NCI-H2171 treated with DMSO at 0.1 percent for 48 hours (cell line): ENCODE measurements around the gene SPATA3.
"Not testable (repeated sequence)": the region's sequence is repeated elsewhere in the genome, so short reads cannot be mapped to it uniquely, and the experiment has no call there.

Source experiments
- DNase-seq: peaks from one replicate; lab custom pipeline; 2025; lab: John Stamatoyannopoulos, UW

The SPATA3 gene

DNA sequence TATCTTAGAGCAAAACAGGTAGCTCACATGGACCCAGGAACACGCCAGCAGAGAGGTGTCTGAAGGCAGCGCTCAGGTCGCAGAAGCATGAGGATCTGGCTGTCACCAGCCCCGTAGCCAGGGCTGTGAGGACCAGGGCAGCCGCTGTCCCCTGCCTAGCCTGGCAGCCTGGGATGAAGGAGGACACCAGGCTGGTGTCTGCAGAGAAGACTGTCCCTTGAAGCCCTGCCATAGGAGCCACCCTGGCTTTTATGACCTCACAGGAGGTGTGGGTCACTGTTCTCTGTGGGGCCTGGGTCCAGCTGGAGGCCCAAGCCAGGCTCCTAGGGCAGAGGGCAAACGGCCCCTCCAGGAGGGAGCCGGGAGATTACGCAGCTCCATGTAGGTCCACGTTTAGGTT lies at the start of gene SPATA3:
Gene SPATA3 (plus strand): TSS at position 301 of the 400 bp plus-strand sequence. CDS start 113 bp downstream, outside the sequence.
- DNase-seq = no peak

DNA sequence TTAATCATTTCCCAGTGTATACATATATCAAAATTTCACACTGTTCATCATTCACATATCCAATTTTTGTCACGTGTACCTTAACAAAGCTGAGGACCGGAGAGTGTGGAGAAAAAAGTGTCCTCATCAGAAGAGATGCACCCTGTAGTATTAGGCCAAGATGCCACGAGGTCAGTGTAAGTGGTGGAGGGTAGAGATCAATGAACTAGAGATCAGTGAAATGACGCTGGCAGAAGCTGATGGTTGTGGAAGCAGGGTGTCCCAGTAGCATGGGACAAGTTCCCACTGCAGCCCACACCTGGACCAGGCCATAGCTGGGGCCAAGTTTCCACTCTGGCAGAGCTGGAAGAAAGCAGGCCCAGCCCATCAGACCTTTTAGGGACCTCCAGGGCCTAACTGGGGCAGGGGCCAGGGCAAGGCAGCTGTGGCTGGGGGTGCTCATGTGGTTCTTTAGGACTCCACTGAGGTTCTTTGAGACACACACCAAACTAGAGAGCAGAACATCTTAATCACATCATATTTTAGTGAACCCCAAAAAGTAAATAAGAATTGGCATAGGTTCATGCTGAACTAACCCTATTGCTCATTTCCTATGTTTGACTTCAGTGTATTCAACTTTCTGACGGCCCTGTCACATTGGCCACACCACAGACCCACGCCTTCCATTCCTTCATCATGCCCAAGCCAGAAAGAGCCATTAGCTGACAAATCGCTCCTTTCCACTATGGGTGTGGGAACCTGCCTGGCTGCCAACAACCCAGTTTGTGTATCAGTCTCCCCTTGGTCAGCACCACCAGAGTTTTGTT lies 49.3 kb upstream of the SPATA3 start:
- DNase-seq = no peak

DNA sequence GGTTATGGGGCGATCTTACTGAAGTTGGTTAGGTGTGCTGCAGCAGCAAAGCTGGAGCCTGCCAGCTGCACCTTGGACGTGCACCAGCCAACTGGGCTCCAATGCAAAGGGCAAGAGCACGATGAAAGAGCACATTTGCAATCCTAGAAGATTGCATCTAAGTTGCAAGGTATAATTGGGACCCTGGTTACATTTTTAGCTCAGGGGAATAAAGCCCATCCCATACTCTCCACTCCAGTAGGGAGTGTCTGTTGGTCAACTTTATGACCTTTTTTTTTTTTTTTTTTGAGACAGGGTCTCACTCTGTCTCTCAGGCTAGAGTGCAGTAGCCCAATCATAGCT lies 48.7 kb upstream of the SPATA3 start:
- DNase-seq = no peak

DNA sequence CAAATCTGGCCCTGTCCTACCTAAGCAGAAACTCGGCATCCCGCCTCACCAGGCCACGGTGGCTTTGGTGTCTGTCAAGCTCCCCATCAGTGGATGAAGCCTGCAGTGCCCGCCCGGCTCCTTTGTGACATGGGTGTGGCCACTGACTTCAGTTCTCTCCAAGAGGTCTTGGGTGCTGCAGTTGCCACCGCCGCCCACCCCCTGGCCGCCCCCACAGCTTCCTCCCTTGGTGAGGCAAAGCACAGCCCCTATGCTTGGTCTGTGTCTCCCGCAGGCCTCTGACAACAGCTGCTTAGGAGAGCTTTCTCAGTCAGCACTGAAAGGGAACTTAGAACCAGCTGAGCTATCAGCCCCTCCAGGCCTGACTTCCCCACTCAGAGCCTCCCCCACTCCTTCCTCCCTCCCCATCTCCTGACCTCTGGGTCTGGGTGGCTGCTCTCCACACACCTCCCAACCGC lies 48.0 kb upstream of the SPATA3 start:
- no peak for DNase-seq

DNA sequence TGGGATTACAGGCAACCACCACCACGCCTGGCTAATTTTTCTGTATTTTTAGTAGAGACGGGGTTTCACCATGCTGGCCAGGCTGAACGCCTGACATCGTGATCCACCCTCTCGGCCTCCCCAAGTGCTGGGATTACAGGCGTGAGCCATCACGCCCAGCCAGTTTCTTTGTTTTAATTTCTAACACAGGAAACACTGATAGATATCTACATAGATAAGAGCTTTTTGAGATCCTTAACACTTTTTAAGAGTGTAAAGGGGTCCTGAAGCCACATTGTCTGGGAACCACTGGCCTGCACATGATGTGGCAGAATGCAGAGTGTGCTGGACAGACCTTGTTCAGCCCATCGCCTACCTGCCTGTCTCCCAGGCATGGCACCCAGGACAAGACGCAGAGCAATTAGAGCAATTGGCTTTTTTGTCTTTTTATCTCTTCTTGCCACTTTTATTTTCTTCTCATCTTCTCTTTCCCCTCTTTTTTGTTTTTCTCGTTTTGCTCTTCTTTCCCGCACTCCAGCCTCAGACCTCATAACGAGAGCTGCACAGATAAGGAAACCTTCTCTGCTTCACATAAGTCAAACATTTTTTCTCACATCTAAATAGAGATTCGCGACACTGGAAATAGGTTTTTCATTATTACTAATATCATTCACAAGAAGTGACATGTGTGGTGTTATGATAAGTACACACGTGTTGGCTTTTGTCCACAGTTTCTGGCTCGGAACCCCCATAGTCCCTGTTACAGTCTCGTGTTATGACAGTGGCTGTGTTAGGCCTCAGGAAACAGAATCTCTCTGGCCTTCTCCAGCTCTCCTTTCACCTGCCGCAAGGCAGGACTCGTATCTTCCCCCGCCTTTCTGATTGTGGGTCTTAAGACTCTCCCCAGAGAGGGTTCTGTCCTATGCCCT lies 45.7 kb upstream of the SPATA3 start:
- no peak for DNase-seq

DNA sequence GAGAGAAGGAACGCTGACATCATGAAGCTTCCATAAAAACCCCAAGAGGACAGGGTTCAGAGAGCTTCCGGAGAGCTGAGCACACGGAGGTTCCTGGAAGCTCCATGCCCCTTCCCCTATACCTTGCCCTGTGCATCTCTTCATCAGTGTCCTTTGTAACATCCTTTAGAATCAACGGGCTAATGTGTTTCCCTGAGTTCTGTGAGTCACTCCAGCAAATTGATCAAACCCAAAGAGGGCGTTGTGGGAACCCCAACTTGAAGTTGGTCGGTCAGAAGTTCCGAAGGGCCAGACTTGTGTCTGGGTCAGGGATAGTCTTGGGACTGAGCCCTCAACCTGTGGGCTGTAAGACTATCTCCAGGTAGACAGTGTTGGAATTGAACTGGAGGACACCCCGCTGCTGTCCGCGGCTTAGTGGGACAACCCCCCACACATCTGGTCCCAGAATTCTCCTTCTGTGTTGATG lies 45.0 kb upstream of the SPATA3 start:
- DNase-seq = no peak

DNA sequence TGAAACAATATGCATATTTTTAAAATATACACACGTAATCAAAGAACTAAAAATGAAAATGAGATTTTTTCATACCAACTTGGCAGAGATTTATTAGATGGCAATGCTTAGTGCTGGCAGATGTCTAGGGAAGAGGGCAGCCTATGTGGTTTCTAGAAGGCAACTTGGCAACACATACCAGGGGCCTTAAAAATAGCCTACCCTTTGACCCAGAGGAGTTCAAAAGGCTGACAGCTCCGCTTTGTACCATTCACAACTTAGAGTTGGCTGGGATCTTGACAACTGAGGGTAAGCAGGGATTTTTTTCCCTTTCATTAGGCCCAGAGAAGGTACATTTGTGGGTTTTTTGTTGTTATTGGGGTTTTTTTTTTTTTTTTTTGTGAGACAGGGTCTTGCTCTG lies 44.5 kb upstream of the SPATA3 start:
- no peak for DNase-seq

DNA sequence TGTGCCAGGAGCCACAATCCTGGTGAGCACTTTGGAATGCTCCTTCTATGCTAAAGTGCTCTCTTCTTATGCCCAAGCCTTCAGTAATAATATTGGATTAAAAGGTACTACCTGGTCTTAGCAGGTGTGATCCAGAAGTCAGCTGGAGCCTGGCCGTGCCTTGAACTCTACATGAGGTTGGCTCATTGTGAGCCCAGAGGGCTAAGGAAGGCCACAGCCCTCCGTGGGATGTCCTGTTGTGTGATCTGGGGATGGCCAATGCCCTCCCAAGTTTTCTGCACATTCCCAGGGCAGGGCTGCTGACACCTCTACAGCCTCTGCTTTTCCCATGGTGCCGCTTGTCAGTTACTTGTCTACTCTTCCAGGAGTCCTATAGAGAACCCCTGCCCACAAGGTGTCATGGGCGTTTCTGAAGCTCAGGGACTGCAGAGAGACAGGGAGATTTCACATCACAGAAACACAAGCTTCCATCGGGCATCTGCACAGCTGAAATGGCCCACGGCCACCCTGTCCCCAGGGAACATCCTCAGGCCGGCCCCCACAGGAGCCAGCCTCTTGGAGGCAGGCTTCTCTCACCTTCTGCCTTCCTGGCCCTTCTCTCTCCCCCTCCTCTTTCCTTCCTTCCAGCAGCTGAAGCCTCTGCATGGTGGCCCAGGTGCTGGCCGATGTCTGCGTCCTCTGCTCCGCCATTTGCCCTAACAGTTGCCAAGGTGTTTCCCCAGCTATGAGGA lies 43.5 kb upstream of the SPATA3 start:
- DNase-seq = no peak

DNA sequence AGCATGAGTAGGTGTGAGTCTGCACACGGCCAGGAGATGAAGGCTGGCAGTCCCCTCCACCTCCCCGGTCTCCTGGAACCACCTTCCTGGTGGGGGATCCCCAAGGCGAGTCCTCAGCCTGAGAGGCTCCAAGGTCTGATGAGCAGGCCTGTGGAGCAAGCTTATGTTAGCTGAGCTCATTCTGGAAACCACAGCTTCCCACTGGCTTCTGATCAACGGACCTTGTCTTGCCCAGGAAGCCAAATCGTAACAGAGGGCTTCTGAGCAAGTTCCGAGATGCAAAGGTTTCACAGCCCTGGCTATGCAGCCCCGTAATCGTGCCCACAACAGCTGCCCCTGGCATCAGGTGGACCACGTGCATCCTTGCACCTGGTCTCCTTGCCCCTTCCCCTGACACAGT lies 42.1 kb upstream of the SPATA3 start:
- no peak for DNase-seq

DNA sequence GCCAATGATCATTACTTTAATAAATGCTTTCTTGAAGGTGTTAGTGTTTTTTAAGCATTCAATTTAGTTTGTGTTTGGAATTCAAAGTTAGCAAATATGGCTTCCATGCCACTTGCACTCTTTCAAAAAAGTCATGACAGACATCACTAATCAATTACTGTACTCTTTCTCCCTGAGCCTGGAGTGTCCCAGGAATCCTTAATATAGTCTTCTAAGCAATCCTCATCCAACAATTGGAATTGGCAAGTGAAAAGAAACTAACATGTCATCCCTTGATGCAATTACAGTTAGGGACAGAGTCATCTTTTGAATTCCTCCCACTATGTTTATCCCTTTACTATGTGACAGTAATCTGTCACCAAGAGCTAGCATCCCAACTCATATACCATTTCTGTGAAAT lies 41.2 kb upstream of the SPATA3 start:
- DNase-seq = no peak

DNA sequence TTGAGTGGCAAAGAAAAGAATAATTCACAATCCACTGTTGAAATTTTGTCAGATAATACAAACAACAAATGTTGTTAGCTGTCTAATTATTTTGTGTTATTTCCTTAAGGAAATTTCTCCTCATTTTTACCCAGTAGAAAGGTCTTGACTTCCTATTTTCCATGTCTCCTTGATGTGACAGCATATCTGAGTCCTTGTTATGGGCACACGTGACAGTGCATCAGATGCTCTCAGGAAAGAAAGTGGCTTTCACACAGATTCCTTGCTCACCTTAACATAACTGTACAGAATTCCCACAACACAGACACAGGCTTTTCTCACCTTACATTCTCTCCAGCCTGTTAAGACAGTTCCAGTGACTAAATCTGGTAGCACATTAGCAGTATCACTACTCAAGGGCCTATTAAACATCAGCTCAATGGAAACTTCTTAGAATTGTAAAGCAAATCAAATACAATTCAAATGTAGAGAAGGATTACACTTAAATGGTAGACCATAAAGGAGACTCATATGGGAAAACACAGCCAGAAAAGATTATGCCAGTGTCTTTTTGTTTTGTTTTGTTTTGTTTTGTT lies 40.7 kb upstream of the SPATA3 start:
- DNase-seq = no peak

DNA sequence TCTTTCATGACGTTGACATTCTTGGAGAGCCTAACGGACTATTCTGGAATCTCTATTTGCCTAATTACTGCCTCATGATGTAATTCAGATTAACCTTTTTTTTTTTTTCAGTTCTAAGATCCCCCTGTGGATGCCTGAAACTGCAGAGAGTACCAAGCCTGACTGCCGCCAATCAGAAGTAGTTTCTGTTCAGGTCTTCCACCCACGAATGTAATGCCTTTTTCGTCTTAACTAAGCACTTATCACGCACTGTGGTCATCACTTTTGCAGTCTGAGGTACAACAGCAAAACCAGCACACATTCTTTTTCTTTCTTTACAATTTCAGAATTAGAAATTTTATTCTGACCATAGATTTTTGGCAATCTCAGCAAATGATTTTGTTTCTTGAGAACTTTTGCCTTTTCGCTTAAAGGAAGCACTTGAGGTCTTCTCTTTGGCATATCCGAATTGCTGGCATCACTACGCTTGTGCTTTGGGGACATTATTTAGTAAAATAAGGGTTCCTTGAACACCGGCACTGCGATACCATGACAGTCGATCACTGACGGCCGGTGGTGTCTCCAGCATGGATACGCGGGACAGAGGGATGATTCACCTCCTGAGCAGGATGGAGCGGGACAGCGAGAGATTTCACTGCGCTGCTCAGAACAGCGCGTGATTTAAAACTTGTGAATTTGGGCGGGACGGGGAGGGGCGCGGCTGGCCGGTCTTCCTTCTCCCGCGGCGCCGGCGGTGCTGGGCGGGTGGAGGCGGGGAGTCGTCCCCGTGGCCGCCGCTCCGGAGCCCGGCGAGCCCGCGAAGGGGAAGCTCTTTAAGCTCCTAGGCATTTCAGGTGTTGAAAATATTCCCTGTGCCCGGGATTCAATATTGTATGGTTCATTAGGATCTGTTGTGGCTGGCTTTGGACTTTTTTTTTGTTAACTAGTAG lies 38.8 kb upstream of the SPATA3 start:
- DNase-seq = no peak

DNA sequence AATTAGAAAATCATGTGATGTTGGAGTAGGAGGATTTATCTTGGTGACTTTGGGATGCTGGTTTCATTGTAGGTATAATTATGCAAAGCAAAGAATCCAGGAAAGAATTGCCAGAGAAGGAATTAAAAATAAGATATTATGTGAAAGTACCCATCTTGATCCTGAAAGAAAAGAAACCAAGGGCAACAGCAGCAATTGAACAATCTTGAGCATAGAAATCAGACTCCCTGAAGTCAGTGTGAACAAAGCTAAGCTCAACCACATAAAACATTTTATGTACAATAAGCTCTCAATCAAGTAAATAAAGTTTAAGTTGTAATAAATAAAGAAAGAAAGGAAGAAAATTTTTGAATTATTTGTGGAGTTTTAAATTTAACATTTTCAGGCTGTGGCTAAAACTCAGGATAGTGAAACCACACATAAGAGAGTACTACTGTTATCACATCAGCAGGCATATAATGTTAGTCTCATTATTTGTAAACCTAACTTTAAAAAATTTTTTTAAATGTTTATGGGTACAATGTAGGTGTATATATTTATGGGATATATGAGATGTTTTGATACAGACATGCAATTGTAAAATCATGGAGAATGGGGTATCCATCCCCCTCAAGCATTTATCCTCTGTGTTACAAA lies 38.0 kb upstream of the SPATA3 start:
- no peak for DNase-seq

DNA sequence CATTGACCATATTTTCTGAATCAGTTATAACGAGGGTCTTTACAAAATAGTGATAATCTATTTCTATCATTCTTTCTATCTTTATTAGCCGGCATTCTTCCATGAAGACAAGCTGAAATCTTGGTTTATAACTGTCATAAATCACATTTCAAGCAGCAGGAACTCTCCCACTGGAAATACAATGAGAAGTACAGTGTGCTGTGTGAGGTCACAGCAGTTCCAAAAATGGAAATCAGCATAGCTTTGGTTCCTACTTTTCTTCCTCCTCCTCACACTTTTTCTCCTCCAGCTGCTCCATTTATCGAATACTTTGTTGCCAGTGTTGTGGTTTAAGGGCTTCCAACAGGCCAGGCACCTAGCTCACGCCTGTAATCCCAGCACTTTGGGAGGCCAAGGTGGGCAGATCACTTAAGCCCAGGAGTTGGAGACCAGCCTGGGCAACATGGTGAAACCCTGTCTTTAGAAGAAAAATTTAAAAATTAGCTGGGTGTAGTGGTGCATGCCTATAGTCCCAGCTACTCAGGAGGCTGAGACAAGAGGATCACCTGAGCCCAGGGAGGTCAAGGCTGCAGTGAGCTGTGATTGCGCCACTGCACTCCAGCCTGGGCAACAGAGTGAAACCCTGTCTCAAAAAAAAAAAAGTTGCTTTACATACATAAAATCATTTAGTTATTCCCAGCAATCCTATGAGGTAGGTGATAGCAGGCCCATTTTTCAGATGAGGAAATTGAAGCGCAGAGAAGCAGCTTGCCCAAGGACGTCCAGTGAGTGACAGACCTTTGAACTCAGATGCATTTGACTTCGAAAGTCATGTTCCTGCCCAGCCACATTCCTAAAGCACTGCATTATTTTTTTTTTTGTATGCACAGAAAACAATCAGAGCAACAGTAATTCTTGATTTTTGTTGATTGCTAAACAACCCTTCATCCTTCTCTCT lies 36.8 kb upstream of the SPATA3 start:
- DNase-seq = no peak

DNA sequence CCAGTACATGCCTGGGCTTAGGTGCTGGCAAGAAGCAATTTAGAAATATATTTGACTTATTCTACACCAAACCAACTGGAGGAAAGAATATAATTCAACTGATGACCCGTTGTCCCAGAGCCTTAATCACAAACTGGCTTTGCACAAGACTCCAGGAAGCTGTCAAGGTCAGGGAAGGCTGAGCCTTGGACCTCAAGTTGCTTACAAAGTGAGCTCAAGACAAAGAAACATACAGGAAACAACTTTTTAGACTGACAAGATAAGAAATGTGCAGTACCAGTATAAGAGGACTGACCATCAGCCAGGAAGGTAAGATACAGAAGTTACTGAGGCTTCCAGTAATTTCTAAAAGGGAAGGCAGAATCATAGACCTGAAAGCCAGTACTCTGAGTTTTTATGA lies 35.9 kb upstream of the SPATA3 start:
- no peak for DNase-seq

DNA sequence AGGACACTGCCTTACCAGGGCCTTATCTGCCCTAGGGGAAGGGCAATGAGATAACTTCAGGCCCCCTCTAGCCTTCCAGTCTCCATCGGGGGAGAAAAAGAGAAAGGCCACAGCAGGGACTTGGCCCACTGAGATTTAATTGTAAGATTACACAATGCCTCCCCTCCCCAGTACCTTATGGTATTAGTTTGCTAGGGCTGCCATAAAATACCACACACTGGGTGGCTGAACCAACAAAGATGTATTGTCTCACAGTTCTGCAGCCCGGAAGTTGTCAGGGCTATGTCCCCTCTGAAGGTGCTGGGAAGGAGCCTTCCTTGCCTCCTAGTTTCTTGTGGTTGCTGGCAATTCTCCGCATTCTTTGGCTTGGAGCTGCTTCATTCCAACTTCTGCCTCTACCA lies 34.8 kb upstream of the SPATA3 start:
- DNase-seq = no peak

DNA sequence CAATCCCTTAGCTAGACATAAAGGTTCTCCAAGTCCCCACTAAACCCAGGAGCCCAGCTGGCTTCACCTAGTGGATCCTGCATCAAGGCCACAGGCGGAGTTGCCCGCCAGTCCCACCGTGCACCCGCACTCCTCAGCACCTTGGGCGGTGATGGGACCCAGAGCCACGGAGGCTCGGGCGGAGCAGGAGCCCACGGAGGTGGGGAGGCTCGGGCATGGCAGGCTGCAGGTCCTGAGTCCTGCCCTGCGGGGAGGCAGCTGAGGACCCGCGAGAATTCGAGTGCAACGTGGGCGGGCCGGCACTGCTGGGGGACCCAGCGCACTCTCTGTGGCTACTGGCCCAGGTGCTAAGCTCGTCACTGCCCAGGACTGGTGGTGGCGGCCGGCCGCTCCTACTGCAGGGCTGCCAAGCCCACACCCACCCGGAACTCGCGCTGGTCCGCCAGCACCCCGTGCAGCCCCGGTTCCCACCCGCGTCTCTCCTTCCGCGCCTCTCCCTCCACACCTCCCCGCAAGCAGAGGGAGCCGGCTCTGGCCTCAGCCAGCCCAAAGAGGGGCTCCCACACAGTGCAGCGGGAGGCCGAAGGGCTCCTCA lies 31.7 kb upstream of the SPATA3 start:
- DNase-seq = no peak

DNA sequence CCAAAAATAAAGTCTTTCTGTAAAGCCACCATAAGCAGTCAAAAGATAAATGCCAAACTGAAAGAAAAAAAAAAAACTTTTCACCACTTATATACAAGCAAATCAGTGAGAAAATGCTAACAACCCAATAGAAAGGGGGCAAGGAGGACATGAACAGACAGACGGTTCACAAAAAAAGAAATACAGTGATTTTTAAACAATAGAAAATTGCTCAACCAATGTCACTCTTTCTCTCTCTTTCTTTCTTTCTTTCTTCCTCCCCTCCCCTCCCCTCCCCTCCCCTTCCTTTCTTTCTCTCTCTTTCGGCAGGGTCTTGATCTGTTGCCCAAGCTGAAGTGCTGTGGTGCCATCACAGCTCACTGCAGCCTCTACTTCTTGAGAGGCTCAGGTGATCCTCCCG lies 28.8 kb upstream of the SPATA3 start:
- DNase-seq = no peak

DNA sequence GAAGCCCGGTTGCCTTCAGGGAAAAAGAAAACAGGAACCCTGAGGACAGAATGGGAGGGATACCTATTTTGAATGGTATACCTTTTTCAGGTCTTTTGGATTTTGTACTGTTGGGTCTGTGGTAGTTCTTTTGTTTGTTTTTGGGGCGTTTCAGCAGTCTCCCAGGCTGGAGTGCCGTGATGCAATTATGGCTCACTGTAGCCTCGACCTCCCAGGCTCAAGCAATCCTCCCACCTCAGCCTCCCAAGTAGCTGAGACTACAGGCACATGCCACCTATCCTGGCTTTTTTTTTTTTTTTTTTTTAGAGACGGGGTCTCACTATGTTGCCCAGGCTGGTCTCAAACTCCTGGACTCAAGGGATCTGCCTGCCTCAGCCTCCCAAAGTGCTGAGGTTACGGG lies 27.6 kb upstream of the SPATA3 start:
- not testable (repeated sequence) for DNase-seq
